Measurements from ENCODE around the gene ICE1. TPM values are rescaled to one million over a fixed set of nuclear protein-coding genes. Genes with fewer than 3 reads are reported as not detected.
A peak's percentile ranks its signal among the peaks of the same experiment; 100 is the strongest.
"Not testable (repeated sequence)": the region's sequence is repeated elsewhere in the genome, so short reads cannot be mapped to it uniquely, and the experiment has no call there.

ICE1 gene
- total RNA-seq, 1 donor from 2014 or later = 37.9 TPM

GRCh38 chr5:5394384-5394986 is 28.0 kb upstream of the ICE1 start:
- not testable (repeated sequence) for H3K4me1 Mint-ChIP-seq; H3K4me3 Mint-ChIP-seq; H3K27me3 Mint-ChIP-seq (ENCODE audit: low read depth); H3K27ac Mint-ChIP-seq; H3K9me3 Mint-ChIP-seq; H3K36me3 Mint-ChIP-seq
- TF ChIP-seq, protein P1, sequence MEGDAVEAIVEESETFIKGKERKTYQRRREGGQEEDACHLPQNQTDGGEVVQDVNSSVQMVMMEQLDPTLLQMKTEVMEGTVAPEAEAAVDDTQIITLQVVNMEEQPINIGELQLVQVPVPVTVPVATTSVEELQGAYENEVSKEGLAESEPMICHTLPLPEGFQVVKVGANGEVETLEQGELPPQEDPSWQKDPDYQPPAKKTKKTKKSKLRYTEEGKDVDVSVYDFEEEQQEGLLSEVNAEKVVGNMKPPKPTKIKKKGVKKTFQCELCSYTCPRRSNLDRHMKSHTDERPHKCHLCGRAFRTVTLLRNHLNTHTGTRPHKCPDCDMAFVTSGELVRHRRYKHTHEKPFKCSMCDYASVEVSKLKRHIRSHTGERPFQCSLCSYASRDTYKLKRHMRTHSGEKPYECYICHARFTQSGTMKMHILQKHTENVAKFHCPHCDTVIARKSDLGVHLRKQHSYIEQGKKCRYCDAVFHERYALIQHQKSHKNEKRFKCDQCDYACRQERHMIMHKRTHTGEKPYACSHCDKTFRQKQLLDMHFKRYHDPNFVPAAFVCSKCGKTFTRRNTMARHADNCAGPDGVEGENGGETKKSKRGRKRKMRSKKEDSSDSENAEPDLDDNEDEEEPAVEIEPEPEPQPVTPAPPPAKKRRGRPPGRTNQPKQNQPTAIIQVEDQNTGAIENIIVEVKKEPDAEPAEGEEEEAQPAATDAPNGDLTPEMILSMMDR (IDR thresholded peaks at IDR 0.05; ENCODE audit: unreplicated experiment) = peak; percentile 50
- DNase-seq (ENCODE audit: low spot score in 2 of 2, unreplicated experiment in 2 of 2) = peak in 1 of 2 experiments; percentile 71

GRCh38 chr5:5395093-5395492 is 27.4 kb upstream of the ICE1 start:
- H3K4me1 Mint-ChIP-seq; H3K36me3 Mint-ChIP-seq; DNase-seq (ENCODE audit: low spot score in 2 of 2, unreplicated experiment in 2 of 2); H3K27me3 Mint-ChIP-seq (ENCODE audit: low read depth); H3K27ac Mint-ChIP-seq; H3K4me3 Mint-ChIP-seq: not testable (repeated sequence)
- peaks cover 11% of the 10 kb centered on the region for H3K9me3 Mint-ChIP-seq

- Mint-ChIP-seq H3K4me1 (no peaks in the 10 kb centered on the region), H3K27ac (no peak overlapping the region), H3K36me3 (peaks cover 3% of the 10 kb centered on the region), H3K9me3 (peaks cover 8% of the 10 kb centered on the region), H3K27me3 (ENCODE audit: low read depth) (no peaks in the 10 kb centered on the region), H3K4me3 (no peak overlapping the region)
- DNase-seq (ENCODE audit: low spot score in 2 of 2, unreplicated experiment in 2 of 2) = no peak
- TF ChIP-seq, protein P1 (IDR thresholded peaks at IDR 0.05; ENCODE audit: unreplicated experiment) = no peak
Observed at GRCh38 chr5:5398071-5398470, 24.4 kb upstream of the ICE1 start.

- H3K36me3 Mint-ChIP-seq = peaks cover 3% of the 10 kb centered on the region
- H3K27me3 Mint-ChIP-seq (ENCODE audit: low read depth) = no peaks in the 10 kb centered on the region
- no peak for DNase-seq (ENCODE audit: low spot score in 2 of 2, unreplicated experiment in 2 of 2)
- H3K27ac Mint-ChIP-seq = no peak overlapping the region
- TF ChIP-seq, protein P1 (IDR thresholded peaks at IDR 0.05; ENCODE audit: unreplicated experiment) = no peak
- no peak overlapping the region for H3K4me3 Mint-ChIP-seq
- H3K4me1 Mint-ChIP-seq = no peaks in the 10 kb centered on the region
- H3K9me3 Mint-ChIP-seq = peaks cover 8% of the 10 kb centered on the region
Observed at GRCh38 chr5:5401095-5401494, 21.4 kb upstream of the ICE1 start.

DNA sequence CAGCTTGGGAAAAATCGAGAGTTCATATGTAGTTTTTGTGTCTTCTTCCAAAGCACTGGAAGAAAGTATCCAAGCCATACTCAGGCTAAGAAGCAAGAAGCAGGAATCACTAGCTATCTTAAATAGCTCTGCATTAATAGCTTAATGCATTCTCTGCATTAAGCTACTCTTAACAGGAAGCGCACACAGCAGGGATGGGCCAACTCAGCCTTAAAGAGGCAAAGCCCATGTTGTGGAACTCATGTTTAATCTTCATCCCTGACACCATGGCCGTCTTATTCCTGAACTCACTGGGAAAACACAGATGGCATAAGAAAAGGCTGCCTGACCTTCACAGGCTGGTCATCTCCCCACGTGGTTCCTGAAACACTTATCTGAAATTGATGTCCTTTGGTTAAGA is 18.7 kb upstream of the ICE1 start:
- no peak for DNase-seq (ENCODE audit: low spot score in 2 of 2, unreplicated experiment in 2 of 2)
- H3K27ac Mint-ChIP-seq = no peak overlapping the region
- no peak overlapping the region for H3K4me3 Mint-ChIP-seq
- TF ChIP-seq, protein P1 (IDR thresholded peaks at IDR 0.05; ENCODE audit: unreplicated experiment) = no peak
- no peaks in the 10 kb centered on the region for H3K4me1 Mint-ChIP-seq
- H3K27me3 Mint-ChIP-seq (ENCODE audit: low read depth) = no peaks in the 10 kb centered on the region
- H3K9me3 Mint-ChIP-seq = peaks cover 11% of the 10 kb centered on the region
- peaks cover 3% of the 10 kb centered on the region for H3K36me3 Mint-ChIP-seq

DNA sequence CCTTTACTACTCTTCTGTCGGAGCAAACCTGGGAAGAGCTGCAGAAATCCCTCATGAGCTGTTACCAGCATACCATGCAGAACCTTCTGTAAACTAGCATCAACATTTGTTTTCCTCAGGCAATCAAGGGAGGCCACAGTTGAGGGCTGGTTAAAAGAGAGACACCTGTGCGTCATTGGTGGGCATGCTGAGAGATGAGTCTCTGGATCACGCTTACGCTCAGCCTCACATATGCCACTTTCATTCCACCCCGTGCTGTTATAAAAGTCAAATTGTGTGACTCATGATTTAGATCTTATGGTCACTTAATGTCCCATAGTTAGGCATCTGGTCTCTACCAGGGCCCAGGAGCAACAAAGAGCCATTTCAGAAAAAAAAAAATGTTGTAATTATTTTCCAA is 18.1 kb upstream of the ICE1 start:
- no peak for DNase-seq (ENCODE audit: low spot score in 2 of 2, unreplicated experiment in 2 of 2)
- Mint-ChIP-seq H3K36me3 (peaks cover 2% of the 10 kb centered on the region), H3K4me1 (no peaks in the 10 kb centered on the region), H3K27ac (no peak overlapping the region), H3K27me3 (ENCODE audit: low read depth) (no peaks in the 10 kb centered on the region), H3K4me3 (no peak overlapping the region), H3K9me3 (peaks cover 7% of the 10 kb centered on the region)
- TF ChIP-seq, protein P1 (IDR thresholded peaks at IDR 0.05; ENCODE audit: unreplicated experiment) = no peak
